ENCODE measurements around the gene ARHGEF33.
"Not testable (repeated sequence)": the region's sequence is repeated elsewhere in the genome, so short reads cannot be mapped to it uniquely, and the experiment has no call there.

Gene ARHGEF33

GRCh38 chr2:38935568-38936172 lies 46.0 kb downstream of the ARHGEF33 start:
- ChIA-PET CTCF (interaction anchor here (0.7 to 1.1 kb wide), 2 partner anchors 12 to 270 kb away, joined by 3 to 7 read pairs; no protein-coding TSS in a partner anchor), POLR2A (ENCODE audit: low non-redundant PET) (no interaction called here)
- H3K27ac ChIP-seq, result no peak overlapping the region
- no peak for TF ChIP-seq CTCF (conservative IDR thresholded peaks at IDR 0.05; ENCODE audit: low read depth)
- DNase-seq (ENCODE audit: low spot score), result no peak

GRCh38 chr2:38936516-38936915 lies 46.8 kb downstream of the ARHGEF33 start:
- H3K27ac ChIP-seq; POLR2A ChIA-PET (ENCODE audit: low non-redundant PET); DNase-seq (ENCODE audit: low spot score): not testable (repeated sequence)
- CTCF ChIA-PET, result interaction anchor here (1.1 kb wide), 1 partner anchor 11 kb away, joined by 7 read pairs; no protein-coding TSS in a partner anchor

GRCh38 chr2:38937548-38937947 lies 47.9 kb downstream of the ARHGEF33 start:
- TF ChIP-seq CTCF (conservative IDR thresholded peaks at IDR 0.05; ENCODE audit: low read depth), result no peak
- ChIA-PET CTCF (no interaction called here), POLR2A (ENCODE audit: low non-redundant PET) (no interaction called here)
- DNase-seq (ENCODE audit: low spot score), result no peak
- H3K27ac ChIP-seq, result no peak overlapping the region

GRCh38 chr2:38940746-38941145 lies 51.1 kb downstream of the ARHGEF33 start:
- no peak for DNase-seq (ENCODE audit: low spot score)
- H3K27ac ChIP-seq, result no peak overlapping the region
- ChIA-PET CTCF (no interaction called here), POLR2A (ENCODE audit: low non-redundant PET) (no interaction called here)
- no peak for TF ChIP-seq CTCF (conservative IDR thresholded peaks at IDR 0.05; ENCODE audit: low read depth)

GRCh38 chr2:38943784-38944183 lies 54.1 kb downstream of the ARHGEF33 start:
- no peak for TF ChIP-seq CTCF (conservative IDR thresholded peaks at IDR 0.05; ENCODE audit: low read depth)
- CTCF ChIA-PET, result no interaction called here
- no peak for DNase-seq (ENCODE audit: low spot score)
- H3K27ac ChIP-seq, result no peak overlapping the region
- POLR2A ChIA-PET (ENCODE audit: low non-redundant PET), result no interaction called here

GRCh38 chr2:38945372-38945771 lies 55.7 kb downstream of the ARHGEF33 start:
- no peak for TF ChIP-seq CTCF (conservative IDR thresholded peaks at IDR 0.05; ENCODE audit: low read depth)
- DNase-seq (ENCODE audit: low spot score), result no peak
- no peak overlapping the region for H3K27ac ChIP-seq
- POLR2A ChIA-PET (ENCODE audit: low non-redundant PET), result no interaction called here
- CTCF ChIA-PET, result no interaction called here

GRCh38 chr2:38945911-38946310 lies 56.2 kb downstream of the ARHGEF33 start:
- TF ChIP-seq CTCF (conservative IDR thresholded peaks at IDR 0.05; ENCODE audit: low read depth), result no peak
- H3K27ac ChIP-seq, result no peak overlapping the region
- CTCF ChIA-PET, result no interaction called here
- no peak for DNase-seq (ENCODE audit: low spot score)
- POLR2A ChIA-PET (ENCODE audit: low non-redundant PET), result no interaction called here
